GM19238 (cell line): ENCODE measurements around the gene ADCY2.

Experiments
- DNase-seq: peaks from one replicate; pipeline ENCODE4 v3.0.0; 2011; ENCODE audit warnings: low spot score; ENCODE audit not compliant: insufficient read length

The ADCY2 gene

DNA sequence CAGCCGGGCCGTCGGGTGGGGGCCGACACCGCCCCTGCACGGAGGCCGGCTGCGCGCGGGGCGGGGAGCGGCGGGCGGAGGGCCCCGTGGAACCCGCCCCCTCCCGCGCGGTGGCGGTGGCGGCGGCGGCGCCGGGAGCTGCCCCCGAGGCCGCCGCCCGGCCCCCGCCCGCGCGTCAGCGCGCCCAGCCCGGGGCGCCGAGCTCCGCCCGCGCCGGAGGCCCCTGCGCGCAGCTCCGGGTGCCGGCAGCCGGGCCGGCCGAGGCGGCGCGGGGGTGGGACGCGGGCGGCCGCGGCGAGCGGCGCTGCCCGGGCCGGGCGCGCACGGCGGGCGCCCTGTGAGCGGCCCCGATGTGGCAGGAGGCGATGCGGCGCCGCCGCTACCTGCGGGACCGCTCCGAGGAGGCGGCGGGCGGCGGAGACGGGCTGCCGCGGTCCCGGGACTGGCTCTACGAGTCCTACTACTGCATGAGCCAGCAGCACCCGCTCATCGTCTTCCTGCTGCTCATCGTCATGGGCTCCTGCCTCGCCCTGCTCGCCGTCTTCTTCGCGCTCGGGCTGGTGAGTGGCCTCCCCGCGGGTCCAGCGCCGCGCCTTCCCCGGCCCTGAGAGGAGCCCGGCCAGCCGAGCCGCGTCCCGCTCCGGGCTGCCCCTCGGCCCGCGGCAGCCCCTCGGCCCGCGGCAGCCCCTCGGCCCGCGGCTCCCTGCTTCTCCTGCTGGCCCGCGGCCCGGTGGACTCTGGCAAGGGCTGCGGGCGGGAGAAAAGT lies at the start of gene ADCY2:
ADCY2 (plus strand) TSS at position 192 of the 766 bp plus-strand sequence; CDS start at position 351, 159 bp downstream.
- DNase-seq: no peak

DNA sequence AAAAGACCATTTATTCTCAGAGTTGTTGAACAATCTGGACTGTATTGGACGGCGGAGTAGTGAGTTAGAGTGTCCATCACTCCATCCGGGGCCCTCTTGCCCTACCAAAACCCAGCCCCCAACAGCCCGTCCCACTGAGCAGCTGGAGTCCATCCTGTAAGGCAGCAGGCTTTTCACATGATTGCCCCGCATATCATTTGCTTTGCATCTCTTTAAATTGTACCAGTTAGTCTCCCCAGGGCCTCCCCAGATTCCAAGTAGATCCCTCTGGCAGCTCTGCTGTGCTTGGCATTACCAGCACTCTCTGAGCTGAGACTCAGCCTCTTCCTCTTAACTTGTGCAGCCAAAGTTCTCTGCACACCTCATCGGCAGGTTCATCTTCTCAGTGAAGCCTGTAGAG lies 48.6 kb upstream of the ADCY2 start:
- DNase-seq: no peak

DNA sequence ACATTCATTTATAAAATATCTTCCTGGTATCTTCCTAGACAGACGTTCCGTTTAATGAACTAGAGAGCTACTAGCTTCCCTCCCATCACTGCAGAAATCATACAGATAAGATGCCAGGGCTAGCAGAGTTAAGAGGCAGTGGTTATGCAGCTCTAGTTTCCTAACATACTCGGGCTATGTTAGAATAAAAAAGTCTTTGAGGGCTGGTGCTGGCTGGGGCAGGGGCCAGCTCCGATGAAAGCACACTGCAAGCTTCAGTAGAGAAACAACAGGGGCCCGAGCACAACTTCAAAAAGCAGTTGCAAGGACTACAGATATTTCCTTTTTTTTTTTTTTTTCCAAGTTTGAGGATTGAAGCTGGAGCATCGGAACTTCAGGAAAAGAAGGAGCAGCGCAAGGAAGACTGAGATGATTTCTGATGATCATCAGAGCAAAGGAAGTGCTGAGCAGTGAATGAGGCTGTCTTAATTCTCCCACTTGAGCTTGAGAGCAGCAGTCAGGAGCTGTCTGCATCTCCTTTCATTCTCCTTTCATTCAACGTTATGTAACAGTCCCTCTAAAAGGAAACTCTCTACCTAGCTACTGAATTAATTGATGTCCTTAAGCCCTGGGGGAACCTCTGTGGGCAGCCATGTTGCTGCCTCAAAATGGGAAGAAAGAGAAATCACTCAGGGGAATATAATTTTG lies 47.6 kb upstream of the ADCY2 start:
- DNase-seq: no peak

DNA sequence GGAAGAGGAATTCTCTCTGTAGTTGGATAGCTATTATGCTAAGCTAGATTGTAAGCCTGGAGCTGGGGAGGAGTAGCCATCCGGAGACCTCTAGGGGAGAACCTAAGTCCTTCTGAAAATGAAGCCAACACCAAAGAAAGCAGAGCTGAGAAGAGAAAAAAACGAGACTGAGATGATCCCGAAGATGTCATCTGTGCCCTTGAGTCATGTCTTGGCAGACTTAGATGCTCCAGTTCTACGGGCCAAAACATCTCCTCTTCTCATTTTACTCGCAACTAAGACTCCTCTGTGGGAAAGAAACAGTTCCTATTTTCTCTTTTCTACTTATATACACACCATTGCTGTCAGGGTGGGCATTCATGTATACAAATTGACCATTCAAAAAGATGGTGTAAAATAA lies 34.3 kb upstream of the ADCY2 start:
- no peak for DNase-seq

DNA sequence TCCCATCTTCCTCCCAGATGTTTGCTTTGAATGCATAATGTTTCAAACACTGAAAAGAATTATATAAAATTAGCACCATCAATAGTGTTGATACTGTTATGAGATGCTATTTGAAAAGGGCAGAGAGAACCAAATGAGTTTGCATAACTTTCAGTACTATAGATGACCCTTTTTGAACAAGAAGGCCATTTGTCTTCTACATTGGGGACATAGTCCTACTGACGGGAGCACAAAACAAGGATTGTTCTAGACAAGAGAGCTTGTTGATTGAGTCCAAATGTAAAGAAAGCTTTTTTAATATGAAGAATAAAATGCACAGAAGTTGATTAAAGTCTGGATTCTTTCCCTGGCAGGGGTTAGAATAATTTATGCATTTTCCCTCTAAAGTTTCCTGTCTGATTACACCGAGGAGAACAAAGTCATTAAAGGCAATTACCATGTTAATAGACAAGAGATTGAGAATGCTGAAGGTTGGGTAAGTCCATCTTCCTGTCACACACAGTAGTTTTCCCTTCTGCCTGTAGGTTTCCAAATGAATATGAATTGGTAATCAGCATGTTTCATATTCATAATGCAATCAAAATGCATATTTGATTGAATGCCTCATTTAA lies 32.8 kb upstream of the ADCY2 start:
- DNase-seq: no peak

DNA sequence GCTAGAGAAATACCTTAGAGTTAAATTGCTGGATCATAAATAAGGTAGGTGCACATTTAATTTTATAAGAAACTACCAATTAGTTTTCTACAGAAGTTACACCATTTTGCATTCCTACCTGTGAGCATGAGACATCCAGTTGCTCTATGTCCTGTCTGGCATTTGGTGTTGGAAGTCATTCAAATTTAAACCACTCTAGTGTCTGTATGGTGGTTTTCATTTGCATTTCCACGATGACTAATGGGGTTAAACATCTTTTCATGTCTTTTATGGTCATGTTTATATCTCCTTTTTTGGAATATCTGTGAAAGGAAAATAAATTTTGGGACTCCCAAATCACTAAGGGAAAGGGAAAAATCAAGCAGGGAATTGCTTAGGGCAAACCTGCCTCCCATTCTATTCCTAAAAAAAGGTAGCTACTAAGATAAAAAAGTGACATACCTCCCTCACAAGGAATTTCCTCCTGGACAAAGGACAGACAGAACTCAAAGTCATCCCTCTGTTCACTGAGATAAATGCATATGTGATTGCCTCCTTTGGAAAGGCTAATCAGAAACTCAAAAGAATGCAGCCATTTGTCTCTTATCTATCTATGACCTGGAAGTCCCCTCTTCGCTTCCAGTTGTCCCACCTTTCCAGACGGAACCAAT lies 31.6 kb upstream of the ADCY2 start:
- no peak for DNase-seq

DNA sequence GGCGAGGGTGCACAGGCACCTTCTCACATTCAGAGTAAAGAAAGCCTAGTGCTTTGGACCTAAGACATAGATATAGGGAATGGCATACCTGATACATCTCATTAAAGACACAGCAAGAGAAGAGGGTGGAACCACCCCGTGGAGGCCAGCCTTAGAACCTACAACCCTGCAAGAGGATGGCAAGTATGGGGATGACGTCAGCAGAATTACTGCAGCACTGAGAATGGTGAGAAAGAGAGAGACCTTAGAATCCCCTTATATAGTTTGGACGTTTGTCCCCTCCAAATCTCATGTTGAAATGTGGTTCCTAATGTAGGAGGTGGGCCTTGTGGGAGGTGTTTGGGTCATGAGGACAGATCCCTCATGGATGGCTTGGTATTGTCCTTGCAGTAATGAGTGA lies 28.2 kb upstream of the ADCY2 start:
- no peak for DNase-seq

DNA sequence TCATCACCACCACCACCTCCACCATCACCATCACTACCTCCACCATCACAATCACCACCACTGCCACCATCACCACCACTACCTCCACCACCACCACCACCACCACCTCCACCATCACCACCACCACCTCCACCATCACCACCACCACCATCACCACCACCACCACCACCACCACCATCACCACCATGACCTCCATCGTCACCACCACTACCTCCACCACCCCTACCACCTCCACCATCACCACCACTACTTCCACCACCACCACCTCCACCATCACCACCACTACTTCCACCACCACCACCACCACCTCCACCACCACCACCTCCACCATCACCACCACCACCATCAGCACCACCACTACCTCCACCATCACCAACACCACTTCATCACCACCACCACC lies 23.5 kb upstream of the ADCY2 start:
- DNase-seq: no peak

DNA sequence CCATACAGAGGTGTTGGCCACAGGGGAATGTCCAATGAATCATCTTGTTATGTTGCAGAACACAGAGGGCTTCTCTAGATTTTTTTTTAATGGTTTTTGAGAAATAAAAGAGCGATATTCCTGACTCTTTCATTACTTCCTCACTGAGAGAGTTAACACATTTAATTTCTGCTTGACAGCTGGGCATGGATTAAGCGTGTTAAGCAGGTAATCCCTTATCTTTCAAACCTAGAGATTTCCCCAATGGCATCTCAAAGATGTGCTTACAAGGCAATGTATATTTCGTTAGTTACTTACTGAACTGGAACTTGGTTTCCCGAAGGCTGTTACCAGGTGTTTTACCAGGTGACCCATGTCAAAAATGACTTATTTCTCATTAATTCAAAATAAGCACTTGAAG lies 21.8 kb upstream of the ADCY2 start:
- DNase-seq: no peak

DNA sequence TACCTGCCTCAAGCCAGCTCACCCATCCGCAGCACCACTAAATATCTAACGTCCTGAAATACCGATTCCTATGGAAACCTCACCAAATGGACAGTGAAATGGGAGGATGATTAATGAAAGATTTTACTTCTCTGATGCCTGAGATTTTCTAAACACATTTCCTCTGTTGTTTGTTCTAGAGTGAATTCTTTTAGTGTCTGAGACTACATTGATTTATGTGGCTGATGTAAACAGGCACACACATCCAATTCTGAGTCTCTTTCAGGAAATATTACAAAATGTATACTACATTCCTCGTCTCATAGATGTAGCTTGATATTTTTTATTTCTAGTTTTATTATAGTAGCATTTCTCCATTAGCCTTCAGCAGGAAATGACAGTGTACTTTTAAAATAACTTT lies 20.5 kb upstream of the ADCY2 start:
- DNase-seq: no peak

DNA sequence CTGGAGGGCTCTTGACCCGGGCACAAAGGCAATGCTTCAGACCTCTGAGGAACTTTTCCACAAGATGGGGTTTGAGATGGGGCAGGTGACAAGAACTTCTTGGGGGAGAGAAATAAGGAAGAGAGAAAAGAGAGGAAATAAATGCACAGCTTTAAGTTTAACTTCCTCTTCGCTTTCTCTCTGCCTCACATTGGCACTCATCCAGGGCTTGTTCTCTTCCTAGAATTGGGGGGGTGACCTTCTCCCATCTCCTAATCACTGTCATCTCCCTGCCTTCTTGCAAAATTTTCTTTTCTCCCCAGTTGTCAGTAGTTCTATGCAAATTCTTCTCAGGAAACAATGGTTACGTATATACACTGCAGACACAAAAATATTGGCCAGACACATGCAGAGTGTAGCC lies 19.1 kb upstream of the ADCY2 start:
- no peak for DNase-seq

DNA sequence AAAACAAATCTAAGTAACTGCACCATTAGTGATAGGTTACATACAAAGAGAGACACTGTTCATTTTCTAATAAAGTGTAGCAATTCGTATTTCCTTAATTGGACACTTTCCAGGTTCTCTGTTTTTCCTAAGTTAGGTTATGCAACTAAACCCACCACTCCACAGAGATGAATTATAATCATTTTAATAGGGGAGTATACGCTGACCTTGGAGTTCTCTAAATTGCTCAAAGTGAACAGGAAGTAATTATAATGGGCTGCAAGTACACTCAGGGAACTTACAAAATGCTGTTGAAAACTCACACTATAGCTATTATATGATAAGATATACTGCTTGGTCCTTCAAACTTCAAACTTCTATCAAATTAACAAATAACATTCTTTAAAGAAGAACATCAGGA lies 18.2 kb upstream of the ADCY2 start:
- DNase-seq: no peak

DNA sequence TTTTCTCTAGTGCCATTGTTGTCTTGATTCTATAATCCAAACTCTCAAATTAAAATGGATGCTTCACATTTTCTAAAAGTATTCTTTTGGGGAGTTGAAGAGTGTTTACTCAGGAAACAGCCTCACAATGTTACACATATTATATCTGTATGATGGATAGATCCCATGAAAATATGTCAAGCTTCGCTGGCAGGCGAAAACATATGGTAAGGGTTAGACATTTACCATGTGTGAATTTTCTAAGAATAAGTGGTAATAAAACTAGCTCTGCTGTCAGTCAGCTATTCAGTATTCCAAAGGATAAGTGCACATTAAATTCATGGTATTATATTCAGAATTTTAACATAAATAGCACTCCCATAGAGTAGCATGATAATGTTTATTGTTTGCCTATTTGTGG lies 13.3 kb upstream of the ADCY2 start:
- DNase-seq: no peak

DNA sequence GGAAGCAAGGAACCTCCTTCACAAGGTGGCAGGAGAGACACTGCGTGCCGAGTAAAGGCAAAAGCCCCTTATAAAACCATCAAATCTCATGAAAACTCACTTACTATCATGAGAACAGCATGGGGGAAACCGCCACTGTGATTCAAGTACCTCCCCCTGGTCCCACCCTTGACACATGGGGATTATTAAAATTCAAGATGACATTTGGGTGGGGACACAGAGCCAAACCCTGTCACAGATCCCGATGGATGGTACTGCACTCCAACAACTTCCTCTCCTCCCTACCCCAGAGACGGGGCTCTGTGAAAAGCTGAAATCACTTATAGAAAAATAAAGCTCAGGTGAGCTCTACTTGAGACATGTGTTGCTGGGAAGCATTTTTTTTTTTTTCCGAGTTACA lies 10.3 kb upstream of the ADCY2 start:
- DNase-seq: no peak

DNA sequence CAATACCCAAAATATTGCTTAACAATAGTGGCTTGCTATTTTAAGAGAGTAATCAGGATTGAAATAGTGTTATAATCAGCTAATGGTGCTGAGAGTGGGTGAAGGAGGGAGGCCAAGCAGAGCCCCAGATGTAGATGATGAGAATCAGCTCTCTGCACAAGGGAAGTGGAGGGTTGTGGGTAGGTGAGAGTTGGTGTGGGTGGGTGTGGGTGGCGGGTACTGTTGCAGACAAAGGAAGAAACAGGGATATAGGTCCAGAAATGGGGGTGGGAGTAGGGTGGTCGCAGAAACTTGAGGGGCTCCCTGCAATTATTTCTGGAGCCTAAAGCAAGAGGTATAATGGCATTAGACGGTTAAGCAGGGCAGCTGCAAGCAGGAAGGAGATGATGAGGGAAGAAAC lies 7.4 kb upstream of the ADCY2 start:
- DNase-seq: no peak

DNA sequence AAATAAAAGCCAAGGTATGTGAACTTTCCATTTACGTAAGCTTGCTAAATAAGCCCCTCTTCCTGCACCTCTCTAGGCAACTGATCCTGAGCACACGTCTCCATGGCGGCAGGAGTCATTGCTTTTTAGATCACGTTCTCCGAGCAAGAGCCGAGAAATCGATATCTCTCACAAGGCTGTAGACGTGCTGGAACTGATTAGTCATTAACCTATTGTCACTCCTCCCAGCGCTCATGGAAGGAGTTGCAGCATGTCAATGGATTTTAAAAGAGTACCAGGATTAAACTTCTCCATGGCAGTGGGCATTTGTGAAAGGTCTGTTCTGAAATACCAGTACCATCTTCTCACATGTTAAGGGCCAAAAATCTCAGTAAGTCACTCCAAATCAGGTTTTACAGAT lies 4.7 kb upstream of the ADCY2 start:
- no peak for DNase-seq

DNA sequence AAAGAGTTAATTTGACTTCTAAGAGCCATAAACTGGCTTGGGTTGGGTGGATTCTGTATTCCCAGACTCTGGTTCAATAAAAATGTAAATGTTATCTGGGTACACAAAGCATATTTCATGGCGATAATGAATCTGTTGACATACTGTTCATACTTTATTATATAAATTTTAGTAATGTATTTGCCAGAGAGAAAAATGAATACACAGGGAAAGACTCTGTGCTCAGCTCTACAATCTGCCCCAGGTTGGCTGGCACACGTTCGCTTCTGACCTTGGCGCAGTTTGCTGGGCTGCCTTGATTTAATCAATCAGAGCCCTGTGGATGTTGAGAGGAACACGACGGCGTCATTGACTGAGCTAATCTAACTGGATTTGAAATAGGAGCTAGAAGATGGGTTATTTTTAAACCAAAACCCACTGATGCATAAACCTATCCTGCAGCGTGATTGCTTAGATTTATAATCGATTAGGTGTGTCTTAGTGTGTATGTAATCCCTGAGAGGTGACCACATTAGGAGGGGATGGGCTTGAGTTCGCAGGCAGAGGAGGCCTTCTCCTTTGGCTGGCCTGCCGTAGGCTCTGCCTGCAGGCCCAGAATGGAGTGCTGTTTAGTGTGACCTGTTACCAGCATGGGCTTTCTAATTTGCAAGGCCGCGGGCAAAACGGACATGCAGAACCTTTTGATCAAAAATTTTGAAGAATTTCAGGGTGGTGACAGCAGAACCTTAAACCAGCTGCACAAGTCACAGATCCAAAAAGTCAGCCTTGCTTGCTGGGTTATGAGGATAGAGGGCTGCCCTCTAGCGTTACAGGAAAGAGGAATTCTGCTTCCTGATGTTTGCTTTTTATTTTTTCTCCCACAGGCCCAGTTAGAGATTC lies 3.9 kb upstream of the ADCY2 start:
- no peak for DNase-seq

DNA sequence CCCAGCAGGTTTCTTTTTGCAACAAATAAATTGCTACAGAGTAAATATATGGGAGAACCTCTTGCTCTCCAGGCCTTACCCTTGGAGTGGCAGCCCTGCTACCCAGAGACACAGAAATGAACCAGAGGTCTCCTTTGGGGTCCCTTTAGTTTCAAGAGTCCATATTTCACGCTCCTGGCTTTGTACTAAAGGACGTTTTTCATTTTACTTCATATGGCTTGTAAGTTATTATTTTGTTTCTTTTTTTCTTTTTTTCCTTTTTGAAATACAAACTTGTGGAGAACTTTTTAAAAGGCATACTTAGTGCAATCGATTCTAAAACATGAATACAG lies 3.3 kb upstream of the ADCY2 start:
- DNase-seq: no peak

DNA sequence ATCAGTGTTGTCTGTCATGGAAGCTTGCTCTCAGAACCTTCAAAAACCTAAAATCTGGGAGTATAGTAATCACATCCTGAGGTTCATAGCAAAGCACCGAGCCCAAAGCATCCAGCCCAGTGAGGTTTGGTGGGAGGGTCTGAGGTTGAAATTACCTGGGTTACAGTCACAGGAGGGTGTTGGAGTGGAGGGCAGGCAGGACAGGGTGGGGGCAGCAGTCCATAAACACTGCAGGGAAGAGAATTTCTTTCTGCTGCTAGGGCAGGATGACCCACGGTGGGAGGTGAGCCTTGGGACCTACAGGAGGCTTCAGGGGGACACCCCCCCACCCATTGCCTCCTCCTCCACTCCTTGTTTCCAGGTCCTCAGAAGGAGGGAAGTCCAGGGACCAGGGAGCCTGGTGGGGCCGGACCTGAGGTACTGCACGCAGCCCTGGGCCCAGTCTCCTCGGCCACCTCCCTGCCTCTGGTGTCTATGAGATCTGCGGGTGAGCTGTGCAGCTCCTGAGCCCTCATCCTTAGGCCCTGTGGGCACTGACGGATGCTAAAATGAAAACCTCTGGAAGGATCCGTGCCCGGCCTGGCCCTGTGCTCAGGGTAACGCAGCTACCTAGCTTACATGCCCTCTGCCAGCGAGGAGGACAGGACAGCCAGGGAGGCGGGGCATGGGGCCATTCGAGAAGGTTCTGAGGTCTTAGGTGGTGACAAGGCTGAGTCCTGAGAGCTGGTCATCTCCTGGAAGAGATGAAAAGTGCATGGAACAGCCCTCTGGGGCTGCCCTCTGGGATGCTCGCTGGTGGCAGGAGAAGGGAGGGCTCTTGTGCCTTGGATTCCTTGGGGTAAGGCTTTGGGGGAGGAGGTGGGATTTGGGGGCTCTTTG lies 1.8 kb upstream of the ADCY2 start:
- DNase-seq: no peak

DNA sequence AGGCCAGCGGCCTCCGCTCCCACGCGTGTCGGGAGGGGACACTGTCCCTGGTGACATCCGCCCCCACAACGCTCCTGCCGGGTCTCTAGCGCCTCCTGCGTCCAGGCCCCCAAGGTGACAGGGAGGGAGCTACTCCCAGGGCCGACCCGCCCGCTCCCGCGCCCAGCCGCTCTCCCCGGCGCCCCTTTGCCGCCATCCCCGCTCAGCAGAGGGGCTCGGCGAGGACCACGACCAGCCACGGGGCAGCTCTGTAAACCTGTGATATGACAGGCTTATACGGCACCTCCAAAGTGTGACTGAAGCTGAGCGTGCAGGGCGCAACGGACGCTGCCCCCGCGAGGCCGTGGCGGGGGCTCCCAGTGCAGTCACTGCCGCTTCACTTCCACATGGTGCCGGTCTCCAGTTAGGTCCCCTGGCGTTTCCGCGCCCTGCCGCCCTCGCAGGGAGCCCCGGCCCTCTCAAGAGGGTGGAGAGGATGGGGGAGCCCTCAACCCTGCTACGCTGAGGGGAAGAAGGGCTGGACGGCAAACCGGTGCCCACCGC lies 978 bp upstream of the ADCY2 start:
- no peak for DNase-seq
